H9 (cell line): ENCODE results near the gene SEMA4D. TPM values are rescaled to one million over a fixed set of nuclear protein-coding genes. Genes with fewer than 3 reads are reported as not detected.

ENCODE experiments used
- DNase-seq: peaks from one replicate; pipeline ENCODE4 v3.0.0-alpha.2; 2017
- H2AFZ ChIP-seq: one replicate; pipeline ENCODE4 v1.6.1; 2013; ENCODE audit warnings: mild to moderate bottlenecking, low read length, control low read depth, moderate library complexity
- H2AK5ac ChIP-seq: 2 replicates; pipeline ENCODE4 v1.6.1; 2013; ENCODE audit warnings: low read length, control low read depth, mixed read lengths; ENCODE audit not compliant: insufficient read length
- H2BK120ac ChIP-seq: one replicate; pipeline ENCODE4 v1.6.1; 2013; ENCODE audit warnings: low read depth, mild to moderate bottlenecking, low read length, control low read depth, inconsistent platforms; ENCODE audit not compliant: poor library complexity, severe bottlenecking
- H2BK12ac ChIP-seq: 2 replicates; pipeline ENCODE4 v1.6.1; 2013; ENCODE audit warnings: low read length, control low read depth, mixed read lengths, low read depth; ENCODE audit not compliant: insufficient read length
- H2BK15ac ChIP-seq: 2 replicates; pipeline ENCODE4 v1.6.1; 2013; ENCODE audit warnings: low read depth, low read length, control low read depth
- H2BK20ac ChIP-seq: one replicate; pipeline ENCODE4 v1.6.1; 2013; ENCODE audit warnings: low read depth, mild to moderate bottlenecking, low read length, control low read depth, inconsistent platforms; ENCODE audit not compliant: poor library complexity, severe bottlenecking
- H2BK5ac ChIP-seq: 2 replicates; pipeline ENCODE4 v1.6.1; 2013; ENCODE audit warnings: low read length, control low read depth, mixed read lengths; ENCODE audit not compliant: insufficient read length
- H3K14ac ChIP-seq: 2 replicates; pipeline ENCODE4 v1.6.1; 2013; ENCODE audit warnings: low read length, control low read depth; ENCODE audit not compliant: insufficient read depth
- H3K18ac ChIP-seq: 2 replicates; pipeline ENCODE4 v1.6.1; 2013; ENCODE audit warnings: low read depth, mild to moderate bottlenecking, mixed read lengths, low read length, control low read depth; ENCODE audit not compliant: insufficient read length
- H3K23ac ChIP-seq: 2 replicates; pipeline ENCODE4 v1.6.1; 2013; ENCODE audit warnings: low read length, control low read depth, mixed read lengths, low read depth; ENCODE audit not compliant: insufficient read length
- H3K23me2 ChIP-seq: 2 replicates; pipeline ENCODE4 v1.6.1; 2013; ENCODE audit warnings: low read depth, mild to moderate bottlenecking, mixed read lengths, low read length, control low read depth; ENCODE audit not compliant: insufficient read length, poor library complexity, severe bottlenecking
- H3K27ac ChIP-seq: 2 replicates; pipeline ENCODE4 v1.5.1; 2013; ENCODE audit warnings: low read length, control low read depth, mixed read lengths, low read depth; ENCODE audit not compliant: insufficient read length
- H3K27me3 ChIP-seq: 2 replicates; pipeline ENCODE4 v1.6.1; 2013; ENCODE audit warnings: low read length, control low read depth, inconsistent platforms; ENCODE audit not compliant: insufficient read depth
- H3K4ac ChIP-seq: 2 replicates; pipeline ENCODE4 v1.6.1; 2013; ENCODE audit warnings: low read depth, mild to moderate bottlenecking, control low read depth, inconsistent platforms, low read length, moderate library complexity
- H3K4me1 ChIP-seq: 2 replicates; pipeline ENCODE4 v1.6.1; 2013; ENCODE audit warnings: low read length, control low read depth, inconsistent platforms; ENCODE audit not compliant: insufficient read depth
- H3K4me2 ChIP-seq: 2 replicates; pipeline ENCODE4 v1.6.1; 2013; ENCODE audit warnings: low read length, control low read depth, mixed read lengths; ENCODE audit not compliant: insufficient read length, insufficient read depth
- H3K56ac ChIP-seq: 2 replicates; pipeline ENCODE4 v1.6.1; 2013; ENCODE audit warnings: low read depth, mild to moderate bottlenecking, mixed read lengths, low read length, control low read depth; ENCODE audit not compliant: insufficient read length
- H3K79me1 ChIP-seq: 2 replicates; pipeline ENCODE4 v1.6.1; 2013; ENCODE audit warnings: low read depth, mild to moderate bottlenecking, moderate library complexity, low read length, control low read depth, inconsistent platforms; ENCODE audit not compliant: insufficient read depth, poor library complexity, severe bottlenecking
- H3K79me2 ChIP-seq: 2 replicates; pipeline ENCODE4 v1.6.1; 2013; ENCODE audit warnings: low read length, control low read depth, inconsistent platforms; ENCODE audit not compliant: insufficient read depth
- H3K9ac ChIP-seq: 2 replicates; pipeline ENCODE4 v1.6.1; 2013; ENCODE audit warnings: low read length, control low read depth, mixed read lengths; ENCODE audit not compliant: insufficient read length; ENCODE audit errors: extremely low read depth
- H3K9me3 ChIP-seq: one replicate; pipeline ENCODE4 v1.6.1; 2013; ENCODE audit warnings: low read depth, low read length, inconsistent platforms; ENCODE audit not compliant: control insufficient read depth
- H3T11ph ChIP-seq: one replicate; pipeline ENCODE4 v1.6.1; 2013; ENCODE audit warnings: mild to moderate bottlenecking, low read length, control low read depth, inconsistent platforms
- H4K20me1 ChIP-seq: one replicate; pipeline ENCODE4 v1.6.1; 2013; ENCODE audit not compliant: control insufficient read depth, insufficient read length, insufficient read depth
- H4K5ac ChIP-seq: 2 replicates; pipeline ENCODE4 v1.6.1; 2013; ENCODE audit warnings: low read depth, mild to moderate bottlenecking, mixed read lengths, low read length, control low read depth; ENCODE audit not compliant: insufficient read length
- H4K8ac ChIP-seq: replicated peaks from 2 replicates; pipeline ENCODE4 v1.6.1; 2013; ENCODE audit warnings: low read length, control low read depth, mixed read lengths, low read depth; ENCODE audit not compliant: insufficient read length
- H4K91ac ChIP-seq: 2 replicates; pipeline ENCODE4 v1.6.1; 2013; ENCODE audit warnings: low read depth, mild to moderate bottlenecking, moderate library complexity, mixed read lengths, low read length, control low read depth; ENCODE audit not compliant: insufficient read length
- H3K27ac Mint-ChIP-seq, 3 experiments: 2 replicates in 2 of 3; 3 replicates in 1 of 3; pipeline ENCODE4 v1.8.0; 2020 to 2021; ENCODE audit warnings: mixed read lengths in 3 of 3, mild to moderate bottlenecking in 1 of 3, moderate library complexity in 1 of 3
- H3K27me3 Mint-ChIP-seq: 2 replicates; pipeline ENCODE4 v1.8.0; 2021; ENCODE audit warnings: low read depth, mild to moderate bottlenecking, moderate library complexity, mixed read lengths
- H3K36me3 Mint-ChIP-seq, 3 experiments: 2 replicates in 2 of 3; 3 replicates in 1 of 3; pipeline ENCODE4 v1.8.0; 2020 to 2021; ENCODE audit warnings: low read depth in 3 of 3, mixed read lengths in 3 of 3; ENCODE audit not compliant: insufficient read depth in 1 of 3
- H3K4me1 Mint-ChIP-seq, 2 experiments: 2 replicates each; pipeline ENCODE4 v1.8.0; 2020; ENCODE audit warnings: mixed read lengths in 2 of 2
- H3K4me3 Mint-ChIP-seq, 2 experiments: 2 replicates in 1 of 2; 3 replicates in 1 of 2; pipeline ENCODE4 v1.8.0; 2020 to 2021; ENCODE audit warnings: mild to moderate bottlenecking in 2 of 2, mixed read lengths in 2 of 2, moderate library complexity in 1 of 2
- H3K9me3 Mint-ChIP-seq, 2 experiments: 2 replicates in 1 of 2; 3 replicates in 1 of 2; pipeline ENCODE4 v1.8.0; 2020; ENCODE audit warnings: mild to moderate bottlenecking in 2 of 2, mixed read lengths in 2 of 2, moderate library complexity in 1 of 2
- CTCF ChIP-seq: fragments of 200-600 bp; sonication (generic); conservative IDR thresholded peaks from 3 replicates; pipeline ENCODE4 v1.8.0; 2021; ENCODE audit warnings: antibody characterized with exemption, mild to moderate bottlenecking
- WGBS: extraction: QIAGEN DNeasy Blood & Tissue Kit; methylation state at CpG from one replicate; pipeline ENCODE4 v1.1.7; 2013; ENCODE audit warnings: missing lambda C conversion rate, low lambda C conversion rate, mixed read lengths; ENCODE audit not compliant: insufficient read length; ENCODE audit errors: extremely low coverage; 5-methylcytosine and 5-hydroxymethylcytosine counted together
- total RNA-seq: library from RNA; stranded (reverse); gene quantifications from 2 replicates; pipeline ENCODE4 v1.2.1, GENCODE V29; 2021

SEMA4D gene
- total RNA-seq, 1 experiment from 2014 or later: 47.2 TPM

- Histone ChIP-seq H4K8ac (no peak overlapping the region), H3K79me1 (no peaks in the 10 kb centered on the region), H3K27ac (peak overlapping the region; percentile 86), H2AK5ac (no peak overlapping the region), H2BK5ac (no peak overlapping the region), H2BK15ac (no peak overlapping the region), H3K9ac (no peak overlapping the region), H3K18ac (no peak overlapping the region), H2BK20ac (no peak overlapping the region), H2BK120ac (no peak overlapping the region), H3K23ac (no peak overlapping the region), H3K79me2 (peaks cover 36% of the 10 kb centered on the region; the same call in 1 of the 2 replicates), H3K4me2 (peak overlapping the region; percentile 28), H3K14ac (no peak overlapping the region), H3K56ac (no peak overlapping the region), H3T11ph (no peak overlapping the region), H3K4me1 (no peaks in the 10 kb centered on the region), H3K9me3 (no peaks in the 10 kb centered on the region), H3K27me3 (no peaks in the 10 kb centered on the region), H4K5ac (no peak overlapping the region), H3K4ac (no peak overlapping the region; the same call in 1 of the 2 replicates), H2BK12ac (no peak overlapping the region), H4K20me1 (no peaks in the 10 kb centered on the region), H4K91ac (no peak overlapping the region), H2AFZ (no peak overlapping the region), H3K23me2 (peaks cover 4% of the 10 kb centered on the region)
- TF ChIP-seq CTCF: no peak
- WGBS: no CpG with 5 or more reads among the region's 4 CpGs
- Mint-ChIP-seq H3K9me3 (no peaks in the 10 kb centered on the region), H3K4me1 (peaks cover 41 to 46% of the 10 kb centered on the region in 2 experiments), H3K4me3 (peak overlapping the region; percentile 79 to 88), H3K36me3 (peaks cover 37 to 78% (median 75%) of the 10 kb centered on the region in 3 experiments), H3K27me3 (no peaks in the 10 kb centered on the region), H3K27ac (peak overlapping the region; percentile 97 to 100 (median 99))
- no peak for DNase-seq
Observed at GRCh38 chr9:89317282-89317681, 180.6 kb downstream of the SEMA4D start.
